SKM-1 treated with dmso at 0.1 percent for 144 hours (cell line): ENCODE data around the gene TMEM130.
A peak's percentile ranks its signal among the peaks of the same experiment; 100 is the strongest.
"Not testable (repeated sequence)": the region's sequence is repeated elsewhere in the genome, so short reads cannot be mapped to it uniquely, and the experiment has no call there.

ENCODE experiments used
- DNase-seq: peaks from one replicate; lab custom pipeline; 2025; ENCODE audit not compliant: unreplicated experiment; lab: John Stamatoyannopoulos, UW

Gene TMEM130

GRCh38 chr7:98877692-98878364 lies 8.0 kb upstream of the TMEM130 start:
- no peak for DNase-seq

DNA sequence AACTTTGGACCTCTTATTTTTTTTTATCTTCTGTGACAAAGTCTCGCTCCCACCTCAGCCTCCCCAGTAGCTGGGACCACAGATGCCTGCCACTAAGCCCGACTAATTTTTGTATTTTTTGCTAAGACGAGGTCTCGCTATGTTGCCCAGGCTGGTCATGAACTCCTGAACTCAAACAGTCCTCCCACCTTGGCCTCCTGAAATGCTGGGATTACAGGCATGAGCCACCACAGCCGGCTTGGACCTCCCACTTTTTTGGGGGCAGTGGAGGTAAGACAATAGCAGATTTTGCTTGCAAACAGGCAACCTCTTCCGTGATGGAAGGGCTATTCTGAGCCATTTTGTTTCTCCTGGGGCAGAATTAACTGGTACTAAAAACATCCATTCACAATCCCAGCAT lies 7.3 kb upstream of the TMEM130 start:
- DNase-seq = no peak

GRCh38 chr7:98875501-98875900 lies 5.7 kb upstream of the TMEM130 start:
- no peak for DNase-seq

DNA sequence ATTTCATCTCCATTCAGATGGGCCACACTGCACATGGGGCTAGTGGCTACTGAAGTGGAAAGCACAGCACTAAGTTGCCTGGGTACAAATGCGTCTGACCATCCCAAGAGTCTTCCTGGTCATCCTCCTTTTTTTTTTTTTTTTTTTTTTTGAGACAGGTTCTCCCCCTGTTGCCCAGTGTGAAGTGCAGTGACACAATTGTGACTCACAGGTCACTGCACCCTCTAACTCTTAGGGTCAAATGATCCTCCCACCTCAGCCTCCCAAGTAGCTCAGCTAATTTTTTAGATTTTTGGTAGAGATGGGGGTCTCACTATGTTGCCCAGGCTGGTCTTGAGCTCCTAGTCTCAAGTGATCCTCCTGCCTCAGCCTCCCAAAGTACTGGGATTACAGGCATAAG lies 5.1 kb upstream of the TMEM130 start:
- no peak for DNase-seq

DNA sequence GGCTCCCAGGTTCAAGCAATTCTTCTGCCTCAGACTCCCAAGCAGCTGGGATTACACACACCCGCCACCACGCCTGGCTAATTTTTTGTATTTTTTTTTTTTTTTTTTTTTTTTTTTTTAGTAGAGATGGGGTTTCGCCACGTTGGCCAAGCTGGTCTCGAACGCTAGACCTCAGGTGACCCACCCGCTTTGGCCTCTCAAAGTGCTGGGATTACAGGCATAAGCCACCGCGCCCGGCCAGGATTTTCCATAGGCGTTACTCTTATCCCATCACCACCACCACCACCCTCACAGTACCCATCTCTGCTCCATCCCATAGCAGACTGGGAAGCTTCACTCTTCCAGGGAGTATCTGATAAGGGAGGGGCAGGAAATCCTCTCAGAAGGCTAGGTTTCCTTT lies 3.8 kb upstream of the TMEM130 start:
- DNase-seq = not testable (repeated sequence)

DNA sequence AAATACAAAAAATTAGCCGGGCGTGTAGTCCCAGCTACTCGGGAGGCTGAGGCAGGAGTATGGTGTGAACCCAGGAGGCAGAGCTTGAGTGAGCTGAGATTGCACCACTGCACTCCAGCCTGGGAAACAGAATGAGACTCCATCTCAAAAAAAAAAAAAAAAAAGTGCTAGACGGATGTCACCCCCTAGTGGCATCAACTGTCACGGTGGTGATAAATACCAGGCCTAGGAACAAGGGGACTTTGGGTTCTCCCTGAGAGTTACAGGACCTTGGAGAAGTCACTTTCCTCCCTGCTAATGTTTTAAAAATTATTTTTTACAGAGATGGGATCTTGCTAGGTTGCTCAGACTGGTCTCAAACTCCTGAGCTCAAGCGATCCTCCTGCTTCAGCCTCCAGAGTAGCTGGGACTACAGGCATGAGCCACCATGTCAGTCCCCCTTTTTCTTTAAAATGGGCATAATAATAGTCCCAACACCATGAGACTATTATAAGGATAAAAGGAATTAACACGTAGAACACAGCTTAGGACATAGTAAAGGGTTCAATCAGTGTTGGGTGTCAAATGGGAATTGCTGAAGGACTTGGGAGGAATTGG lies 2.6 kb upstream of the TMEM130 start:
- peak; percentile 23 for DNase-seq

- no peak for DNase-seq
Measured at GRCh38 chr7:98870807-98871491, 1.1 kb upstream of the TMEM130 start.

DNA sequence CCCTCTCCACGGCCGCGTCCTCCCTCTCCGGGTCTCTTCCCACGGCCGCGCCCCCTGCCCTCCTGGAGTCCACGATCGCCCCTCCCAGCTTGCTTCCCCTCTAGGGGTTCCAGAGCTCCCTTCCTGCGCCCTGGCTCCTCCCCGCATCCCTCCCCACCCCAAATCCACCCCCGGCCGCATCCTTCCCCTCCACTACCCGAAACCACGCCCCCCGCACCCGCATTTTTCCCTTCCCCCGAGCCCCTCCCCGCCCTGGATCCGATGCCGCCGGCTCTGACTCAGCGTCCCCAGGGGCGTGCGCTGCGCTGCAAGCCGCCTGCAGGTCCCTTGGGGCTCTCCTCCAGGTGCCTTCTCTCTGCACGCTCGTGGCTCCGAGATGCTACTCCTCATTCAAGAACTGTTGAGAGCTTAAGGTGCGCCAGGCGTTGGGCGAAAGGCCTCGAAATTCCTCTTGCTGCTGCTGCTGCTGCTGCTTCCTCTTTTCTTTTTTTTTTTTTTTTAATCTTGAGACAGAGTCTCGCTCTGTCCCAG lies 372 bp upstream of the TMEM130 start:
- DNase-seq = peak; percentile 43

- no peak for DNase-seq
Measured at GRCh38 chr7:98869027-98869596, 702 bp downstream of the TMEM130 start.

DNA sequence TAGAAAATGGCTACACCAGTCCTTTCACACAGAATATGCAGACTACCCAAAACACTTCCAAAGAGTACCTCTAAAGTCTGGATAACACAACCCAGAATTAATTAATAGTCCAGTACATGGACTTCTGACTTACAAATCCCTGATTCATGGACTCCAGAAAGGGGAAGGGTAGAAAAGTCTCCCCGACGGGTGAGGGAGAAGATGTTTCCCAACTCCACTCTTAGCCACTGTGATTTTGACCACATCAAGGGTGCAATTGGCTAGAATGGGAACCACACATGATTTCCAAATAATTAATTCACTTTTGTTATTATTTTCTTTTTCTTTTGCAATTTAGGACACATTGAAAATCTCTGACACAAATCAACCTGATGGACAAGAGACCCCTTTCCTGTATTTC lies 1.4 kb downstream of the TMEM130 start:
- DNase-seq = no peak

GRCh38 chr7:98866765-98867164 lies 3.0 kb downstream of the TMEM130 start:
- no peak for DNase-seq

- DNase-seq = no peak
Measured at GRCh38 chr7:98866351-98866750, 3.5 kb downstream of the TMEM130 start.

- DNase-seq = no peak
Measured at GRCh38 chr7:98864731-98865453, 4.9 kb downstream of the TMEM130 start.

DNA sequence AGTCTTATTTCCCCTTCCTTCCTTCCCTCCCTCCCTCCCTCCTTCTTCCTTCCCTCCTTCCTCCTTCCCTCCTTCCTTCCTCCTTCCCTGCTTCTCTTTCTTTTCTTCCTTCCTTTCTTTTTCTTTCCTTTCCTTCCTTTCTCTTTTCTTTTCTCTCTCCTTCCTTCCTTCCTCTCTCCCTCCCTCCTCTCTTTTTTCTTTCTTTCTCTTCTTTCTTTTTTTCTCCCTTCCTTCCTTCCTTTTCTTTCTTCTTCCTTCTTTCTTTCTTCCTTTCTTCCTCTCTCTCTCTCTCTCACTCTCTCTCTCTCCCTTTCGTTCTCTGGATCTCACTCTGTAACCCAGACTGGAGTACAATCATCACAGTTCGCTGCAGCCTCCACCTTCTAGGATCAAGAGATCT lies 6.2 kb downstream of the TMEM130 start:
- no peak for DNase-seq

- DNase-seq = no peak
Measured at GRCh38 chr7:98862716-98863420, 6.9 kb downstream of the TMEM130 start.

DNA sequence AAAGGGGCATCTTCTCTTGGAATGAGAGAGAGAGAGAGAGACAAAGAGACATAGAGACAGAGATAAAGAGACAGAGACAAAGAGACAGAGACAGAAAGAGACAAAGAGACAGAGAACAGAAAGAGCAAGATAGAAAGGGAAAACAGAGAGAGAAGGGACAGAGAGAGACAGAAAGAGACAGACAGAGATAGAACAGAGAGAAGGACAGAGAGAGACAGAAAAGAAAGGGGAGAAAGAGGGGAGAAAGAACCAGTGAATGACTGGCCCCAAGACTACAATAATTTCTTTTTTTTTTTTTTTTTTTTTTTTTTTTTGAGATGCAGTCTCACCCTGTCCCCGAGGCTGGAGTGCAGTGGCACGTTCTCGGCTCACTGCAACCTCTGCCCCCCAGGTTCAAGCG lies 7.6 kb downstream of the TMEM130 start:
- DNase-seq = no peak

GRCh38 chr7:98860071-98860470 lies 9.7 kb downstream of the TMEM130 start:
- no peak for DNase-seq

- DNase-seq = no peak
Measured at GRCh38 chr7:98855610-98856422, 14.0 kb downstream of the TMEM130 start.

- DNase-seq = no peak
Measured at GRCh38 chr7:98852826-98853225, 17.0 kb downstream of the TMEM130 start.

GRCh38 chr7:98848918-98849317 lies 20.9 kb downstream of the TMEM130 start:
- no peak for DNase-seq
